Calu3 (cell line): ENCODE data around the gene ELN. TPM values are rescaled to one million over a fixed set of nuclear protein-coding genes. Genes with fewer than 3 reads are reported as not detected.

Experiments used
- BruUV-seq: library from RNA; stranded (reverse); fragments of 400-500 nt; replicated peaks from 2 replicates; lab custom pipeline; 2021; lab: Mats Ljungman, UMichigan
- CTCF ChIA-PET: fragments of 300-600 bp; sonication (Branson Sonifier 250); formaldehyde crosslinking; loops from one replicate; lab custom pipeline; 2022; ENCODE audit warnings: antibody characterized with exemption; lab: Charles Lee
- DNase-seq: peaks from one replicate; pipeline ENCODE4 v3.0.0; 2022
- H3K27ac Mint-ChIP-seq: one replicate; pipeline ENCODE4 v1.8.0; 2022; ENCODE audit warnings: mixed read lengths; ENCODE audit not compliant: unreplicated experiment
- H3K27me3 Mint-ChIP-seq: one replicate; pipeline ENCODE4 v1.8.0; 2022; ENCODE audit warnings: mixed read lengths; ENCODE audit not compliant: unreplicated experiment
- H3K36me3 Mint-ChIP-seq: one replicate; pipeline ENCODE4 v1.8.0; 2022; ENCODE audit warnings: mild to moderate bottlenecking, moderate library complexity, mixed read lengths; ENCODE audit not compliant: insufficient read depth, unreplicated experiment
- H3K4me1 Mint-ChIP-seq: one replicate; pipeline ENCODE4 v1.8.0; 2022; ENCODE audit warnings: mild to moderate bottlenecking, low read depth, mixed read lengths; ENCODE audit not compliant: unreplicated experiment
- H3K4me3 Mint-ChIP-seq: one replicate; pipeline ENCODE4 v1.8.0; 2022; ENCODE audit warnings: mild to moderate bottlenecking, low read depth, moderate library complexity, mixed read lengths; ENCODE audit not compliant: unreplicated experiment
- H3K9me3 Mint-ChIP-seq: one replicate; pipeline ENCODE4 v1.8.0; 2022; ENCODE audit warnings: low read depth, mixed read lengths; ENCODE audit not compliant: unreplicated experiment
- intact Hi-C: fragments of 100-400 bp; cut with micrococcal nuclease; formaldehyde crosslinking; loops from one replicate; pipeline ENCODE4 v1.10.0; 2022; ENCODE audit not compliant: unreplicated experiment
- total RNA-seq: library from RNA; stranded (reverse); gene quantifications from 2 replicates; pipeline ENCODE4 v1.2.3, GENCODE V29; 2022
- TF ChIP-seq, protein P1 (sequence below): fragments of 200-600 bp; IDR thresholded peaks from one replicate; pipeline ENCODE4 v1.8.0; 2022; ENCODE audit warnings: antibody characterized with exemption; ENCODE audit not compliant: unreplicated experiment

ELN gene
- total RNA-seq, 1 experiment from 2014 or later: 0.42 TPM

DNA sequence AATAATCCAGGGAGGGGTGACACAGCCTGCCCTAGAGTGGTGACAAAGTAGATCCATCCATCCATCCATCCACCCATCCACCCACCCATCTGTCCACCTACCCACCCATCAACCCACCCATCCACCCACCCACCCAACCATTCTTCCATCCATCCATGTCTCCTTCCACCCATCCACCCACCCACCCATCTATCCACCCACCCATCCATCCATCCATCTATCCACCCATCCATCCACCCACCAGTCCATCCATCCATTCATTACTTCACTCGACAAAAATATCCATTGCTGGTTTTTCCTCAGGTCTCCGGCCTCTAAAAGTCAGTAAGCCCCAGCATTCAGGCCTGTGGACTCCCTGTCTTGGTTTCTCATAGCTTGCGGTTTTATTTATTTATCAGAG, 43.1 kb downstream of the ELN start:
- H3K4me1 Mint-ChIP-seq: no peaks in the 10 kb centered on the region
- intact Hi-C loops: no loop called here
- CTCF ChIA-PET: no interaction called here
- DNase-seq: no peak
- no peaks in the 10 kb centered on the region for H3K27me3 Mint-ChIP-seq
- no TSS peak for BruUV-seq
- no peaks in the 10 kb centered on the region for H3K36me3 Mint-ChIP-seq
- H3K9me3 Mint-ChIP-seq: no peaks in the 10 kb centered on the region
- TF ChIP-seq, protein P1, sequence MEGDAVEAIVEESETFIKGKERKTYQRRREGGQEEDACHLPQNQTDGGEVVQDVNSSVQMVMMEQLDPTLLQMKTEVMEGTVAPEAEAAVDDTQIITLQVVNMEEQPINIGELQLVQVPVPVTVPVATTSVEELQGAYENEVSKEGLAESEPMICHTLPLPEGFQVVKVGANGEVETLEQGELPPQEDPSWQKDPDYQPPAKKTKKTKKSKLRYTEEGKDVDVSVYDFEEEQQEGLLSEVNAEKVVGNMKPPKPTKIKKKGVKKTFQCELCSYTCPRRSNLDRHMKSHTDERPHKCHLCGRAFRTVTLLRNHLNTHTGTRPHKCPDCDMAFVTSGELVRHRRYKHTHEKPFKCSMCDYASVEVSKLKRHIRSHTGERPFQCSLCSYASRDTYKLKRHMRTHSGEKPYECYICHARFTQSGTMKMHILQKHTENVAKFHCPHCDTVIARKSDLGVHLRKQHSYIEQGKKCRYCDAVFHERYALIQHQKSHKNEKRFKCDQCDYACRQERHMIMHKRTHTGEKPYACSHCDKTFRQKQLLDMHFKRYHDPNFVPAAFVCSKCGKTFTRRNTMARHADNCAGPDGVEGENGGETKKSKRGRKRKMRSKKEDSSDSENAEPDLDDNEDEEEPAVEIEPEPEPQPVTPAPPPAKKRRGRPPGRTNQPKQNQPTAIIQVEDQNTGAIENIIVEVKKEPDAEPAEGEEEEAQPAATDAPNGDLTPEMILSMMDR: no peak
- no peak overlapping the region for H3K4me3 Mint-ChIP-seq
- no peak overlapping the region for H3K27ac Mint-ChIP-seq

DNA sequence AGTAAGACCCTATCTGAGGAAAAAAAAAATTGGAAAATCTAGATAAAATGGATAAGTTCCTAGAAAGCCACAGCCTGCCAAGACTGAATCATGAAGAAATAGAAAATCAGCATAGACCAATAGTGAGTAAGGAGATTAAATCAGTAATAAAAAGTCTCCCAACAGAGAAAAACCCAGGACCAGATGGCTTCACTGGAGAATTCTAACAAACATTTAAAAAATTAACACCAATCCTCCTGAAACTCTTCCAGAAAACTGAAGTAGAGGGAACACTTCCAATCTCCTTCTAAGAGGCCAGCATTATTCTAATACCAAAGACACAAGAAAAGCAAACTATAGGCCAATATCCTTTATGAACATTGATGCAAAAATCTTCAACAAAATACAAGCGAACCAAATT, 46.8 kb downstream of the ELN start:
- intact Hi-C loops: no loop called here
- Mint-ChIP-seq H3K27me3 (no peaks in the 10 kb centered on the region), H3K4me3 (no peak overlapping the region), H3K4me1 (no peaks in the 10 kb centered on the region), H3K9me3 (no peaks in the 10 kb centered on the region), H3K27ac (no peak overlapping the region), H3K36me3 (no peaks in the 10 kb centered on the region)
- CTCF ChIA-PET: no interaction called here
- TF ChIP-seq, protein P1: no peak
- no TSS peak for BruUV-seq
- DNase-seq: no peak

DNA sequence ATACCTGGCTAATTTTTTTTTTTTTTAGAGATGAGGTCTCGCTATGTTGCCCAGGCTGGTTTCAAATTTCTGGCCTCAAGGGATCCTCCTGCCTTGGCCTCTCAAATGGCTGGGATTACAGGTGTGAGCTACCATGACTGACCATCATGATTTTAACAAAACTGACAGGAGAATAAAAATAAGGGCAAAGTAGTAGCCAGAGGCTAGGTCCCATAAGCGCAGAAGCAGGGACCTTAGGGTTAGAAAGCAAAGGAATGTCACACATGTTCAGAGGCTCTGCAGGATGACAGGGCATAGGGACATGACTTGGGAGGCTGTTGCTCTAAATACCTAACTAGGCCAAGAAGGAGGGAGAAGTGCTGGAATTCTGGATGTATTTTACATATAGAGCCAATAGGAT, 50.5 kb downstream of the ELN start:
- no TSS peak for BruUV-seq
- DNase-seq: no peak
- H3K27me3 Mint-ChIP-seq: no peaks in the 10 kb centered on the region
- H3K4me3 Mint-ChIP-seq: no peak overlapping the region
- CTCF ChIA-PET: interaction anchor here (0.7 kb wide), 1 partner anchor 14 kb away, joined by 10 read pairs; no protein-coding TSS in a partner anchor
- no peaks in the 10 kb centered on the region for H3K36me3 Mint-ChIP-seq
- H3K9me3 Mint-ChIP-seq: no peaks in the 10 kb centered on the region
- H3K4me1 Mint-ChIP-seq: no peaks in the 10 kb centered on the region
- TF ChIP-seq, protein P1: no peak
- intact Hi-C loops: no loop called here
- no peak overlapping the region for H3K27ac Mint-ChIP-seq

DNA sequence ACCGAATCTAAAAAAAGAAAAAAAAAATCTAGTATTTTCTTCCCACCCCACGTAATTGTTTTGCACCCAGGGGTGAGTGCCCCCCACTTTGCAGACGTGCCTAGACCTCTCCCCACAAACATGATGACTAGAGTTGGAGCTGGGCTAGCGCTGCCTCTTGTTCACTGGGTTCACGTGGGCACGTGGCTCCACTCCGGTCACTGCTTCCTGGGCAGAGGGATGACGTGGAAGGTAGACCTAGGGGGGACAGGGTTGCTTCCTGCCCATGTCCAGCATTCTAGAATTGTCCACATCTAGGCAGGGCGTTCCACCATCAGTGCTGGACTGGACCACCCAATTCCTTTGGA, 54.8 kb downstream of the ELN start:
- Mint-ChIP-seq H3K27me3 (no peaks in the 10 kb centered on the region), H3K4me1 (no peaks in the 10 kb centered on the region), H3K9me3 (no peaks in the 10 kb centered on the region), H3K27ac (no peak overlapping the region), H3K4me3 (no peak overlapping the region), H3K36me3 (peaks cover 39% of the 10 kb centered on the region)
- CTCF ChIA-PET: no interaction called here
- intact Hi-C loops: no loop called here
- no TSS peak for BruUV-seq
- DNase-seq: no peak
- TF ChIP-seq, protein P1: no peak
